RPMI7951 (cell line): ENCODE measurements around the gene FAAP20. TPM values are rescaled to one million over a fixed set of nuclear protein-coding genes. Genes with fewer than 3 reads are reported as not detected.
"Not testable (repeated sequence)": the region's sequence is repeated elsewhere in the genome, so short reads cannot be mapped to it uniquely, and the experiment has no call there.

Experiments
- DNase-seq: peaks from one replicate; pipeline ENCODE4 v3.0.0-alpha.2; 2012; ENCODE audit warnings: low read depth
- total RNA-seq: library from RNA; depleted of rRNA; stranded (reverse); fragments of >200 nt; shearing (Covaris generic); gene quantifications from 2 replicates; pipeline ENCODE4 v1.2.3, GENCODE V29; 2014; rRNA removed

The FAAP20 gene
- total RNA-seq, 1 experiment from 2014 or later = 30.3 TPM

DNA sequence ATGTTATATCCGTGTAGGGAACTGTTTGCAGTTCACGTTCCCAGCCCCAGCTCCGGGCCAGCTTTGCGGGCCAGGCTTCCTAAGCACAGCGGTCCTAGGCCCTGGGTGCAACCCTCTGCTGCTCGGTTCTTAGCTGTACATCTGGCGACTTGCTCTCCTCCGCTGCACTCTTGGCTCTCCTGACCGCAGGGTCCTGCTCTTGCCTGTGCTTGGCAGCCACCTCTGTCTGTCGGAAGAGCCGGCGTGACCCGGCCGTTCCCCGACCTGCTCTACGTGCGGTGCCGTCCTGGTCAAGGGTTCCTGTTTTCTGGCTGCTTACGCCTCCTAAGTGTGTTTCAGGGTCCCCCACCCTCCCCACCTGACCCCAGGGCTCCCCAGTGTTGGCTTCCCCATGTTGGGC, 36.7 kb downstream of the FAAP20 start:
- DNase-seq = no peak

DNA sequence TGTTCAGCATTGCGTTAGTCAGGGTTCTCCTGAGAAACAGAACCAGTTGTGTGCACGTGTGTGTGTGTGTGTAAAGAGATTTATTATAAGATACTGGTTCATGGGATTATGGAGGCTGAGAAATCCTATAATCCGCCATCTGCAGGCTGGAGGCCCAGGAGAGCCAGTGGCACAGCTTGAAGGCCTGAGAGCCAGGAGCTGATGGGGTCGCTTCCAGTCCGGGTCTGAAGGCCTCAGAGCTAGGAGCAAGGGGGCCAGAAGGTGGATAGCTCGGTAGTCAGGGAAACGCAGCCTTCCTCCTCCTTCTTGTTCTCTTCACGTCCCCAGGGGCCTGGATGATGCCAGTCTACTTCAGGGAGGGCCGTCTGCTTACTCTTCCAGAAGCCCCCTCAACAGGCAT, 37.7 kb downstream of the FAAP20 start:
- no peak for DNase-seq

DNA sequence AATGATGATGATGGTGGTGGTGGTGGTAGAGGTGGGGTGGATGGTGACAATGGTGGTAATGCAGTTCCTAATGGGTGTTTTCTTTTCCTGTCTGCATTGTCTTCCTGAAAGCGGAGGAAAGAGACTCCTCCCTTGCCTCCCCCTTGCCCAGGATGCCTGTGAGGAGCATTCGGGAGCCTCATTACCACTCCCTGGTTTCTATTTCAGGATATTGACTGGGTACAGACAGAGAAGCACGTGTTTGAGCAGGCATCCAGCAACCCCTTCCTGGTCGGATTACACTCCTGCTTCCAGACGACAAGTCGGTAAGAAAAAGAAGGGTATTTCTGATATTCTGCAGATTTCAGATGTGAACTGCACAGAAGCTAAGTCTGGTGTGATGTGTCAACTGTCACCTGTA, 38.8 kb downstream of the FAAP20 start:
- no peak for DNase-seq

DNA sequence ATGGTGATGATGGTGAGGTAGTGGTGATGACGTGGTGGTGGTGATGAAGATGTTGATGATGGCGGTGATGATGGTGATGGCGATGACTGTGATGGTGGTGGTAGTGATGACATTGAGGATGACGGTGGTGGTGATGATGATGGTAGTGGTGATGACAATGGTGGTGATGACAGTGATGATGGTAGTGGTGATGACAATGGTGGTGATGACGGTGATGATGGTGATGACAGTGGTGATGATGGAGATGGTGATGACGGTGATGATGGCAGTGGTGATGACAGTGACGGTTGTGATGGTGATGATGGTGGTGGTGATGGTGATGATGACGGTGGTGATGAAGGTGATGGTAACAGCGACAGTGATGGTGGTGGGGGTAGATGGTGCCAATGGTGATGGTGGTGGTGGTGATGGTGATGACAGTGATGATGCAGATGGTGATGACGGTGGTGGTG, 39.4 kb downstream of the FAAP20 start:
- no peak for DNase-seq

DNA sequence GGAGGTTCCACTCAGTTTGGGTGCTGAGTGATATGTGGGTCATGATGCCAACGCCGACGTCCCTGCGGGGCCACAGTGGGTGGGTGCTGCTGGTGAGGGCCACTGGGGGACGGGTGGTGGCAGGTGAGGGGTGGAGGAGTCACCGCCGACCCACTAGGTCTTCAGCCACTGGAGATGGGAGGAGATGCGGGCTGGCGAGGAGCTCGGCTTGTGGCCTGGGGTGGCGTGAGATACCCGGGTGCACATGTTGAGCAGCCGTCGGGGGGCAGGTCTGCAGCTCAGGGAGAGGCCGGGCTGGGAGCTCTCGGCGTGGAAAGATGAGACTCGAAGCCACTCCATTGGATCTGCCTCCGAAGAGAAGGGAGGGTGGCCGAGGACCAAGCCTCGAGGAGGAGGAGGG, 40.5 kb downstream of the FAAP20 start:
- DNase-seq = no peak

DNA sequence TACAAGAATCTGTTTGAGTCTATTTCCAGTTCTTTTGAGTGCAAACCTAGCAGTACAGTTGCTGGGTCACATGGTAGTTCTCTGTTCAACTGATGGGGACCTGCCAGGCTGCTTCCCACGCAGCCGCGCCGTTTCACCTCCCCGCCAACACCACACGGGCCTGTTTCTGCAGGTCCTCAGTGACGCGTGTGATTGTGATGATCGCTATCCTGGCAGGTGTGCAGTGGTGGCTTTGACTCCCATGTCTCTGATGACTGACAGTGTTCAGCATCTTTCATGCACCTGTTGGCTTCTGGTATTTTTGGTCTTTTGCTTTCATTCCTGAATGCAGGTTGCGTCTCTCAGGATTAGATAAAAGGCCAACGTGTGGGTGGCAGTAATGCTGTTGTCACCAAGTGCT, 41.6 kb downstream of the FAAP20 start:
- no peak for DNase-seq

DNA sequence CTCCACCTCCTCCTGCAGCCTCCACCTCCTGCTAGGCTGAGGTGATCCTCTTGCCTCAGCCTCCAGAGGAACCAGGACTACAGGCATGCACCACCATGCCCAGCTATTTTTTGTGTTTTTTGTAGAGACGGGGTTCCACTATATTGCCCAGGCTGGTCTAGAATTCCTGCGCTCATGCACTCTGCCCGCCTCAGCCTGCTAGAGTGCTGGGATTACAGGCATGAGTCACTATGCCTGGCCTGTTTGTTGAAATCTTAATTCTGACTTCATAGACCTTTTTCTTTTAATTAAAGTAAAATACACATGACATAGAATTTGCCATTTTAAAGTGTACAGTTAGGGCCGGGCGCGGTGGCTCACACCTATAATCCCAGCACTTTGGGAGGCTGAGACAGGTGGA, 42.7 kb downstream of the FAAP20 start:
- no peak for DNase-seq

DNA sequence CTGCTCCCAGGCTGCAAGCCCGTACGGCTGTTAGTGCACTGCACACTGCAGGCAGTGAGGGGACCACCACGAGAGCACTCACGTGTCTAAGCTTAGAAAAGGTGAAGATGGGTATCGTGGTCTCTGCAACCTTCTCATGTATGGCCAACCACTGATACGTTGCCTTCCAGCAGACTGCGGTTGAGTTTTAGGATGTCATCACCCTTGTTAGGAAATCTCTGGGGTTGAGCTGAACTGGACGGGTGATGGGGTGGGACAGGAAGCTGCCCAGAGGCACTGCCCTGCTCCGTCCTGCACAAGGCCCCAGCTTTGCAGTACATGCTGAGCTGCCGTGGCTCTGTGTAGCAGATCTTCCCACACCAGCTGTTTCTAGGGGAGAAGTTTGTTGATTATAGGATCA, 43.3 kb downstream of the FAAP20 start:
- DNase-seq = peak; percentile 51

DNA sequence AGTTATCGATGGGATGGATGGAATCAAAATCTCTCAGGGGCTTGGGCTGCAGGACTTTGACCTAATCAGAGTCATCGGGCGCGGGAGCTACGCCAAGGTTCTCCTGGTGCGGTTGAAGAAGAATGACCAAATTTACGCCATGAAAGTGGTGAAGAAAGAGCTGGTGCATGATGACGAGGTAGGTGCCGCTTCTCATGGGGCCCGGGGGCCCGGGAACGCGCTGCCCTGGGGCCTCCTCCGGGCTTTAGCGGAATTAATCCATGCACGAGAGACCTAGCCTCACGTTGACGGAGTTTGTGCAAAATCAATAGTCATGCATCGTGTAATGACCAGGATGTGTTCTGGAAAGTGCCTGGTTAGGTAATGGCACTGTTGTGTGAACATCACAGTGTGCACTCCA, 43.8 kb downstream of the FAAP20 start:
- no peak for DNase-seq

DNA sequence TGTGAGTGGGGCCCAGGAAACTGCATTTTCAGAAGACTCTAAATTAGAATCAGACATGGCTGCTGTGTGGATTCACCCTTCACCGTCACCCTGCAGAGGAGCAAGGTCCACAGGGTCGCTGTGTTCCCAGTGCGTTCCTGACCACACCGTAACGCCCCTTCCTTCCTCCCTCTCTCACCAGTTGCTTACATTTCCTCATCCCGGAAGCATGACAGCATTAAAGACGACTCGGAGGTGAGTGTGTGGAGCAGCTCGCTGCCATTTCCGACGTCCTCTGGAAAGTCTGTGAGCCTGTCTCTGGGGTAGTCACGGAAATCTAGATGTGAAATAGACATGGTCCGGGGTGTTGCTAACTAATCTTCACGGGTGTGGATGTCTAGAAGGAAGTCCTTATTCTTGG, 45.9 kb downstream of the FAAP20 start:
- no peak for DNase-seq

DNA sequence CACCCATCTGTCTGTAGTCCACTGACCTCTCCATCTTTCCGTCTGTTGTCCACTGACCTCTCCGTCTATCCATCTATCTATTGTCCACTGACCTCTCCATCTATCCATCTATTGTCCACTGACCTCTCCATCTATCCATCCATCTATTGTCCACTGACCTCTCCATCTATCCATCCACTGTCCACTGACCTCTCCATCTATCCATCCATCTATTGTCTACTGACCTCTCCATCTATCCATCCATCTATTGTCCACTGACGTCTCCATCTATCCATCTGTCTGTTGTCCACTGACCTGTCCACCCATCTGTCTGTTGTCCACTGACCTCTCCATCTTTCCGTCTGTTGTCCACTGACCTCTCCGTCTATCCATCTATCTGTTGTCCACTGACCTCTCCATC, 46.7 kb downstream of the FAAP20 start:
- DNase-seq = not testable (repeated sequence)

DNA sequence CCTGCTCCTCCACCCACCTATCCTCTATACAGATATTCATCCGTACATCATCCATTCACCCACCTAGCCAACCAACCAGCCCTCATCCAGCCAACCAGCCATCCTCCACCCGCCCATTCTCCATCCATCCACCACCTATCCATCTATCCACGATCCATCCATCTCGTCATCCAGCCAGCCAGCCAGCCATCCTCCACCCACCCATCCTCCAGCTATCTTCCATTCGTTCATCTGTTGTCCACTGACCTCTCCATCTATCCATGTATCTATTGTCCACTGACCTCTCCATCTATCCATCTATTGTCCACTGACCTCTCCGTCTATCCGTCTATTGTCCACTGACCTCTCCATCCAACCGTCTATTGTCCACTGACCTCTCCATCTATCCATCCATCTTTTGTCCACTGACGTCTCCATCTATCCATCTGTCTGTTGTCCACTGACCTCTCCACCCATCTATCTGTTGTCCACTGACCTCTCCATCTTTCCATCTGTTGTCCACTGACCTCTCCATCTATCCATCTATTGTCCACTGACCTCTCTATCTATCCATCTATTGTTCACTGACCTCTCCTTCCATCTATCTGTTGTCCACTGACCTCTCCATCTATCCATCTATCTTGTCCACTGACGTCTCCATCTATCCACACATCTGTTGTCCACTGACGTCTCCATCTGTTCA, 47.6 kb downstream of the FAAP20 start:
- DNase-seq = no peak

DNA sequence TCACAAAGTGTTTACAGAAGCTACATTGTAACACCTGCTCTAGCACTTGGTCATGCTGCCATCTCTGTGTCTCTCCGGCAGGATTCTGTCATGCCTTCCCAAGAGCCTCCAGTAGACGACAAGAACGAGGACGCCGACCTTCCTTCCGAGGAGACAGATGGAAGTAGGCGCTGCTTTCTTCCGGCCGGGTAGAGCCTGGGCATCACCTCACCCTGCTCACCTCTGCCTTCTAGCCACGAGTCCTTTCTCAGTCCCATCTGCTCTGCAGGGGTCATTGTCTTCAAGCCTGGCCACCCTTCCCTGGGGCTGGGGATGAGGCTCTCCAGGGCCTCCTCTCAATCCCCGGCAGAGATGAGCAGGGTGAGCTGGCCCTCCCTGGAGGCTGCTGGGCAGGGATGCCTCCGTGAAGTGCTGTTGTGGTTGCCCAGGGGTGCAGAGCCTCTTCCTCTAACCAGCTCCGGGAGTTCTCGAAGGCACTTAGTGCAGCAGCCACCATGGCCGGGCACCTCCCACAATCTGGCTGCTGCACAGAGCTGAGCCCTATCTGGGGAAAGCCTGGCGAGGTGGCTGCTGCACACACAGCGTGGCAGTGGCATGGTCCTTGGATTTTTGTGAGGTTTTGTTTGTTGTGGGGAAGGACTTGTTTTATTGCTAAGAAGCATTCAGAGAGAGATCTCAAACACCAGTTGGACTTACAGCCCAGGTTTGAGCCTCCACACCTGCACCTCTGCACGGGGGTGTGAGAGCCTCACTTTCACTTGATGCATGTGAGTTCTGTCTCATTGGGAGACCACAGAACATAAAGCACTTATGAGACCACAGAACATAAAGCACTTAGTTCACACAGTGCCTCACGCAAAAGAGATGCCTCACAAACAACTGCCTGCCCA, 48.4 kb downstream of the FAAP20 start:
- DNase-seq = no peak

DNA sequence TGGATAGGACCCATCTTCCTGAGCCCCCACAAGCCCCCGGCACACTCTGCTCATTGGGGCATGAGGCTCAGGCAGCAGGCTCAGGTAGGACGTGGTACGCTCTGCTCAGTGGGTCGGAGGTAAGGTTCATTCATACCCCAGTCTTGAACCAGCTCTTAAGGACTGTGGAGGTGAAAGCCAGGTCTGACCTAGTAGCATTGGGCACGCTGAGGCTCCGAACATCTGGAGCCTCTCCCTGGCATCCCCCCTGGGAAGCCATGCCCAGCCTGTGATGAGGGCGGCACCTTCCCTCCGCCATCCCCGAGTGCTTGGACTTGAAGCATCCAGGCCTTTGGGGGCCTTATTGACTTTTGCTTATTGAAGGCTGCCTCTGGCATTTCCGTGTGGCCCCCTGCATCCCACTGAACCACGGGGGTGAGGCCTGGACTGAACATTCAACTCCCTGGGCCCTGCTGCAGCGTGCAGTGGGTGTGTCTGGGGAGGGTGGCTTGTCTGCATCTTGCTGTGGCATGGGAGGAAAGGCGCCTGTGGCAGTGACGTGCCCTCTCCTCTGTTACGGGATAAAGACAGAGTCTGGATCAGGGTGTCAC, 50.0 kb downstream of the FAAP20 start:
- no peak for DNase-seq

DNA sequence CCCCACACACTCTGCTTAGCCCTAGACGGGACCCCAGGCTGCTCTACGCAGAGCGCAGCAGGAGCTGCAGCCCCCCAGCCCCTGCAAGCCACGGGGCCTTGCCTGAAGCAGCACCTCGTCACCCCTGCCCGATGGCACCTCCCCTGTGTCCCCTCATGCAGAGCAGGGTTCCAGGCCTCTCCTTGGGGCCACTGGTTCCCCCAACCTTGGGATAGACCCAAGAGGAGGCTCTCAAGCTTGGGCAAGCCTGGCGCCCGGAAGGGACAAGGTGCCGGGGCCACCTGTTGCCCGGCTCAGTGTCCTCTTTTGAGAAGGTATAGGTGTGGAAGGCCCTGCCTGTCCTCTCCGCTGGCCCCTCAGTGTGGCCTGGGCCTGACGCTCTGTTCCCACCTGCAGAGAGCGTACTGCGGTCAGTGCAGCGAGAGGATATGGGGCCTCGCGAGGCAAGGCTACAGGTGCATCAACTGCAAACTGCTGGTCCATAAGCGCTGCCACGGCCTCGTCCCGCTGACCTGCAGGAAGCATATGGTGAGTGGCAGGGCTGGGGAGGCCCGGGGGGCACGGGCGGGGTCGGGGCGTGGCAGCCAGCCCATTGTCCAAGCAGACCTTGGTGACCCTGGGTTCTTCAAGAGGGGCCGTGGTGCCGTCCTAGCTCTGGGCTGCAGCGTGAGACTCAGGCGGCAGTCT, 50.6 kb downstream of the FAAP20 start:
- DNase-seq = no peak

DNA sequence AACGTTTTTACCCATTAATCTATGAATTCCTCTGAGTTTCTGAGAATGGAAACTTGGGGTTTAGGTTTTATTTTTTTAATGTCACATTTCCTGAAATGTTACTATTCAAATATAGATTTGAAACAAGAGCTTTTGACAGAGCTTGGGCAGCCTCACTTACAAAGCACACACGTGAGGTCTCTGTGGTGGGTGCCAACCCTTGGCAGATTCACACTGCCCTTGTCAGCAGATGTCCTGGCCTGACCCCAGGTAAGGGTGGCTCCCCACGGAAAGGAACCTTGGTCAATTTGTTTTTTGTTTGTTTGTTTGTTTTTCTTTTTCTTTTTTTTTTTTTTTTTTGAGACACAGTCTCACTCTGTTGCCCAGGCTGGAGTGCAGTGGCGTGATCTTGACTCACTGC, 53.5 kb downstream of the FAAP20 start:
- no peak for DNase-seq

Other genes with a start within 250 kb of the FAAP20 start
- 0.10 TPM in 1 of 2 replicates, not detected in the other for gene CFAP74, start 191.0 kb downstream of the FAAP20 start, total RNA-seq
- gene GABRD, start 175.4 kb downstream of the FAAP20 start, total RNA-seq = 1.3 TPM in 1 of 2 replicates, not detected in the other
- 2.3 and 5.2 TPM in 2 replicates for gene PRKCZ, start 144.4 kb downstream of the FAAP20 start, total RNA-seq
- 3.5 and 7.7 TPM in 2 replicates for gene SKI, start 33.5 kb upstream of the FAAP20 start, total RNA-seq
- 7.1 and 8.3 TPM in 2 replicates for gene MORN1, start 196.8 kb upstream of the FAAP20 start, total RNA-seq
- 99.8 and 113 TPM in 2 replicates for gene RER1, start 197.1 kb upstream of the FAAP20 start, total RNA-seq
- gene PEX10, start 217.8 kb upstream of the FAAP20 start, total RNA-seq = 23.3 and 27.9 TPM in 2 replicates